Stomach (tissue), 9 donors: ENCODE measurements around the gene ENTPD8. TPM values are rescaled to one million over a fixed set of nuclear protein-coding genes. Genes with fewer than 3 reads are reported as not detected.

Source experiments
- DNase-seq, 2 donors: peaks; one replicate each; pipeline versions ENCODE4 v3.0.0 to v3.0.0-alpha.2; 2013 to 2019
- H3K27ac ChIP-seq, 5 donors: fragments of 200-600 bp in 4 of 5; sonication (generic) in 4 of 5; one replicate each; pipeline ENCODE4 v1.5.1; 2013 to 2019; ENCODE audit warnings: mild to moderate bottlenecking in 1 of 5, moderate library complexity in 1 of 5
- H3K27me3 ChIP-seq, 3 donors: fragments of 200-600 bp; sonication (generic); one replicate each; pipeline ENCODE4 v1.5.1; 2017 to 2019; ENCODE audit warnings: mixed run types in 1 of 3
- H3K36me3 ChIP-seq, 4 donors: fragments of 200-600 bp; sonication (generic); 1 replicate in 3 of 4; 2 replicates in 1 of 4; pipeline ENCODE4 v1.5.1; 2016 to 2019
- H3K4me1 ChIP-seq, 4 donors: fragments of 200-600 bp; sonication (generic); one replicate each; pipeline ENCODE4 v1.5.1; 2016 to 2019
- H3K4me3 ChIP-seq, 4 donors: fragments of 200-600 bp; sonication (generic) in 3 of 4; one replicate each; pipeline ENCODE4 v1.5.1; 2016 to 2019; ENCODE audit warnings: mild to moderate bottlenecking in 1 of 4
- H3K9me3 ChIP-seq, 4 donors: fragments of 200-600 bp; sonication (generic); one replicate each; pipeline ENCODE4 v1.5.1; 2016 to 2019
- CTCF ChIP-seq, 7 experiments: fragments of 450-650 bp in 4 of 7; fragments of 200-600 bp in 3 of 7; sonication (generic) in 3 of 7; IDR thresholded peaks; one replicate each; pipeline ENCODE4 v1.5.1; 2016 to 2019; ENCODE audit warnings: antibody characterized with exemption in 7 of 7, control low read depth in 2 of 7, mild to moderate bottlenecking in 1 of 7
- EP300 ChIP-seq: sonication (generic); formaldehyde crosslinking; IDR thresholded peaks from one replicate; pipeline ENCODE4 v1.6.1; 2017; ENCODE audit warnings: antibody characterized with exemption
- POLR2A ChIP-seq, 4 donors: fragments of 450-650 bp; IDR thresholded peaks; one replicate each; pipeline ENCODE4 v1.6.1; 2016; ENCODE audit warnings: antibody characterized with exemption in 4 of 4, control low read depth in 2 of 4, mild to moderate bottlenecking in 1 of 4, moderate library complexity in 1 of 4
- POLR2AphosphoS5 ChIP-seq, 3 donors: sonication (generic); formaldehyde crosslinking; IDR thresholded peaks; one replicate each; pipeline ENCODE4 v1.6.1; 2016; ENCODE audit warnings: antibody characterized with exemption in 3 of 3
- WGBS, 5 donors: extraction: QIAGEN DNeasy Blood & Tissue Kit in 3 of 5; methylation state at CpG; one replicate each; pipeline versions ENCODE4 v1.1.5 to v1.1.7; 2013 to 2018; 5-methylcytosine and 5-hydroxymethylcytosine counted together
- intact Hi-C: fragments of 100-400 bp; cut with DNase I; formaldehyde crosslinking; loops from one replicate; pipeline ENCODE4 v1.15.1; 2023; ENCODE audit warnings: low total_unique reads
- polyA plus RNA-seq, 3 donors: library from polyadenylated mRNA; stranded (reverse); fragments of 200-250 nt; gene quantifications; one replicate each; pipeline ENCODE4 v1.2.3, GENCODE V29; 2013
- total RNA-seq, 5 donors: library from RNA; depleted of rRNA; stranded (reverse); fragments of >200 nt; gene quantifications; one replicate each; pipeline versions ENCODE4 v1.1.0 to v1.2.3, GENCODE V29; 2014 to 2016
- donor health status: healthy with polysubstance abuse.
- donor health status: Bipolar disorder and iron deficiency.
- donor health status: healthy.

The ENTPD8 gene
- total and polyA plus RNA-seq, 8 donors = 0.89 to 37.9 (median 6.8) TPM

- Histone ChIP-seq H3K36me3 (peaks cover 0 to 50% (median 31%) of the 10 kb centered on the region in 4 donors), H3K9me3 (no peaks in the 10 kb centered on the region), H3K27ac (no peak overlapping the region), H3K4me1 (peaks cover 0 to 2% (median 0%) of the 10 kb centered on the region in 4 donors), H3K4me3 (no peak overlapping the region), H3K27me3 (no peaks in the 10 kb centered on the region)
- no peak for DNase-seq
- no peak for TF ChIP-seq EP300
- no peak for TF ChIP-seq CTCF (IDR thresholded peaks at IDR 0.05)
- TF ChIP-seq POLR2AphosphoS5 (IDR thresholded peaks at IDR 0.05) = no peak
- no peak for TF ChIP-seq POLR2A (IDR thresholded peaks at IDR 0.05)
- intact Hi-C loops = no loop called here
- 88 to 95% (median 94%) methylated on average over 18 to 26 of the region's 26 CpGs for WGBS, 5 donors
Observed at GRCh38 chr9:137396634-137397367, 44.4 kb downstream of the ENTPD8 start.

- Histone ChIP-seq H3K4me3 (no peak overlapping the region), H3K36me3 (peaks cover 0 to 51% (median 33%) of the 10 kb centered on the region in 4 donors), H3K27me3 (no peaks in the 10 kb centered on the region), H3K9me3 (no peaks in the 10 kb centered on the region), H3K27ac (no peak overlapping the region), H3K4me1 (peaks cover 0 to 5% (median 0%) of the 10 kb centered on the region in 4 donors)
- TF ChIP-seq EP300 = no peak
- TF ChIP-seq POLR2AphosphoS5 (IDR thresholded peaks at IDR 0.05) = no peak
- TF ChIP-seq CTCF (IDR thresholded peaks at IDR 0.05) = no peak
- TF ChIP-seq POLR2A (IDR thresholded peaks at IDR 0.05) = no peak
- intact Hi-C loops = no loop called here
- WGBS, 5 donors = 85 to 93% (median 87%) methylated on average over 15 of the region's 15 CpGs
- no peak for DNase-seq
Observed at GRCh38 chr9:137396227-137396626, 44.9 kb downstream of the ENTPD8 start.

GRCh38 chr9:137395666-137396010, 45.5 kb downstream of the ENTPD8 start:
- peaks cover 0 to 51% (median 33%) of the 10 kb centered on the region in 4 donors for H3K36me3 ChIP-seq

More at GRCh38 chr9:137395666-137396010, 45.5 kb downstream of the ENTPD8 start:
- no peak overlapping the region for H3K4me3 ChIP-seq
- 85 to 94% (median 90%) methylated on average over 11 of the region's 11 CpGs for WGBS, 5 donors
- H3K27ac ChIP-seq = no peak overlapping the region
- H3K9me3 ChIP-seq = no peaks in the 10 kb centered on the region
- no peaks in the 10 kb centered on the region for H3K27me3 ChIP-seq
- TF ChIP-seq POLR2A (IDR thresholded peaks at IDR 0.05) (no peak), EP300 (no peak), CTCF (IDR thresholded peaks at IDR 0.05) (no peak), POLR2AphosphoS5 (IDR thresholded peaks at IDR 0.05) (no peak)
- peaks cover 0 to 8% (median 0%) of the 10 kb centered on the region in 4 donors for H3K4me1 ChIP-seq
- intact Hi-C loops = no loop called here
- DNase-seq = no peak
